ENCODE measurements around the gene TFDP2. TPM values are rescaled to one million over a fixed set of nuclear protein-coding genes. Genes with fewer than 3 reads are reported as not detected.
"Not testable (repeated sequence)": the region's sequence is repeated elsewhere in the genome, so short reads cannot be mapped to it uniquely, and the experiment has no call there.

The TFDP2 gene
- total and polyA plus RNA-seq, 3 experiments from 2014 or later = 22.6 to 38.3 (median 31.0) TPM

GRCh38 chr3:142144587-142144986 is 4.8 kb downstream of the TFDP2 start:
- Mint-ChIP-seq H3K36me3 (peaks cover 4 to 11% (median 11%) of the 10 kb centered on the region in 3 donors), H3K4me1 (peaks cover 33 to 46% (median 33%) of the 10 kb centered on the region in 3 donors), H3K27ac (peak overlapping the region in 1 of 8 donors; percentile 68), H3K4me3 (peak overlapping the region in 1 of 7 donors; percentile 23)
- H3K9me3 ChIP-seq (ENCODE audit: low read length); H3K36me3 ChIP-seq (ENCODE audit: insufficient read depth, low read length); CTCF ChIA-PET; H3K27me3 ChIP-seq (ENCODE audit: insufficient read depth, low read length, poor library complexity, severe bottlenecking); H3K27ac ChIP-seq (ENCODE audit: low read depth, low read length); H3K4me3 ChIP-seq (ENCODE audit: low read length); POLR2A ChIA-PET; H3K9me3 Mint-ChIP-seq; DNase-seq; H3K27me3 Mint-ChIP-seq: not testable (repeated sequence)
- peaks cover 15% of the 10 kb centered on the region for H3K4me1 ChIP-seq (ENCODE audit: insufficient read depth, low read length)

GRCh38 chr3:142140608-142141285 is 8.6 kb downstream of the TFDP2 start:
- H3K27me3 Mint-ChIP-seq; H3K27ac Mint-ChIP-seq; H3K27me3 ChIP-seq (ENCODE audit: insufficient read depth, low read length, poor library complexity, severe bottlenecking); DNase-seq; H3K4me3 Mint-ChIP-seq; H3K4me3 ChIP-seq (ENCODE audit: low read length); H3K9me3 ChIP-seq (ENCODE audit: low read length); H3K27ac ChIP-seq (ENCODE audit: low read depth, low read length); H3K36me3 ChIP-seq (ENCODE audit: insufficient read depth, low read length); H3K9me3 Mint-ChIP-seq; CTCF ChIA-PET; H3K4me1 ChIP-seq (ENCODE audit: insufficient read depth, low read length); POLR2A ChIA-PET: not testable (repeated sequence)
- Mint-ChIP-seq H3K36me3 (peaks cover 5 to 18% (median 14%) of the 10 kb centered on the region in 3 donors), H3K4me1 (peaks cover 7 to 21% (median 16%) of the 10 kb centered on the region in 3 donors)

DNA sequence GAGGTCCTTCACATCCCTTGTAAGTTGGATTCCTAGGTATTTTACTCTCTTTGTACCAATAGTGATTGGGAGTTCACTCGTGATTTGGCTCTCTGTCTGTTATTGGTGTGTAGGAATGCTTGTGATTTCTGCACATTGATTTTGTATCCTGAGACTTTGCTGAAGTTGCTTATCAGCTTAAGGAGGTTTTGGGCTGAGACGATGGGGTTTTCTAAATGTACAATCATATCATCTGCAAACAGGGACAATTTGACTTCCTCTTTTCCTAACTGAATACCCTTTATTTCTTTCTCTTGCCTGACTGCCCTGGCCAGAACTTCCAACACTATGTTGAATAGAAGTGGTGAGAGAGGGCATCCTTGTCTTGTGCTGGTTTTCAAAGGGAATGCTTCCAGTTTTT is 12.3 kb downstream of the TFDP2 start:
- CTCF ChIA-PET, POLR2A ChIA-PET: not testable (repeated sequence)

DNA sequence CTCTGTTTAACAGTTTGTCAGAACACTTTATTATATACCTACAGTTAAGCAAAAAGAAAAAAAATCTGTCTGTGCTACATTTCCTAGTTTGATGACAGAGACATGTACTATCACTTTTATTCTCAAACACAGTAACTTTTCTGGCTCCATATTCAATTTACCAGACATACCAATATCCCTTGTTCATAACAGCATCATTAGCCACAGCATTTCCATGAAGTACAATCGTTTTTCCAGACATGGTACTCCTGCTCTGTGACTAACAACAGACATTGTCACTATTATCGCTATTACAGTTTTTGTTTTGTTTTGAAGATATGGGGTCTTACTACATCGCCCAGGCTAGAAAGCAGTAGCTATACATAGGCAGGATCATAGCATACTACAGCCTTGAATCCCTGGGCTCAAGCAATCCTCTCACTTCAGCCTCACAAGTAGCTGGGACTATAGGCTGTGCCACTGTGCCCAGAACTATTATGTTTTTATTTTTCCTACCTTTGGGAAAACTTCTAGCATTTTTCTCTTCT is 14.5 kb downstream of the TFDP2 start:
- Histone ChIP-seq H3K9me3 (ENCODE audit: low read length) (no peaks in the 10 kb centered on the region), H3K27ac (ENCODE audit: low read depth, low read length) (no peak overlapping the region), H3K4me3 (ENCODE audit: low read length) (no peak overlapping the region), H3K27me3 (ENCODE audit: insufficient read depth, low read length, poor library complexity, severe bottlenecking) (no peaks in the 10 kb centered on the region), H3K4me1 (ENCODE audit: insufficient read depth, low read length) (no peaks in the 10 kb centered on the region), H3K36me3 (ENCODE audit: insufficient read depth, low read length) (no peaks in the 10 kb centered on the region)
- ChIA-PET POLR2A (no interaction called here), CTCF (no interaction called here)
- peak overlapping the region in 5 of 8 donors; percentile 10 to 66 (median 37) for H3K27ac Mint-ChIP-seq
- DNase-seq = no peak
- H3K27me3 Mint-ChIP-seq = peaks cover 0 to 2% of the 10 kb centered on the region in 2 donors
- H3K4me3 Mint-ChIP-seq = no peak overlapping the region
- H3K9me3 Mint-ChIP-seq = no peaks in the 10 kb centered on the region
- H3K36me3 Mint-ChIP-seq = peaks cover 5 to 10% (median 8%) of the 10 kb centered on the region in 3 donors
- peaks cover 8 to 10% (median 9%) of the 10 kb centered on the region in 3 donors for H3K4me1 Mint-ChIP-seq

More for the DNA sequence above, 12.3 kb downstream of the TFDP2 start:
- H3K4me1 Mint-ChIP-seq; H3K36me3 ChIP-seq (ENCODE audit: insufficient read depth, low read length); DNase-seq; H3K27me3 Mint-ChIP-seq; H3K4me3 ChIP-seq (ENCODE audit: low read length); H3K9me3 Mint-ChIP-seq; H3K9me3 ChIP-seq (ENCODE audit: low read length); H3K4me1 ChIP-seq (ENCODE audit: insufficient read depth, low read length); H3K27ac ChIP-seq (ENCODE audit: low read depth, low read length); H3K27me3 ChIP-seq (ENCODE audit: insufficient read depth, low read length, poor library complexity, severe bottlenecking): not testable (repeated sequence)
- H3K4me3 Mint-ChIP-seq = peak overlapping the region in 1 of 7 donors; percentile 27
- peak overlapping the region in 1 of 8 donors; percentile 82 for H3K27ac Mint-ChIP-seq
- H3K36me3 Mint-ChIP-seq = peaks cover 5 to 14% (median 6%) of the 10 kb centered on the region in 3 donors

DNA sequence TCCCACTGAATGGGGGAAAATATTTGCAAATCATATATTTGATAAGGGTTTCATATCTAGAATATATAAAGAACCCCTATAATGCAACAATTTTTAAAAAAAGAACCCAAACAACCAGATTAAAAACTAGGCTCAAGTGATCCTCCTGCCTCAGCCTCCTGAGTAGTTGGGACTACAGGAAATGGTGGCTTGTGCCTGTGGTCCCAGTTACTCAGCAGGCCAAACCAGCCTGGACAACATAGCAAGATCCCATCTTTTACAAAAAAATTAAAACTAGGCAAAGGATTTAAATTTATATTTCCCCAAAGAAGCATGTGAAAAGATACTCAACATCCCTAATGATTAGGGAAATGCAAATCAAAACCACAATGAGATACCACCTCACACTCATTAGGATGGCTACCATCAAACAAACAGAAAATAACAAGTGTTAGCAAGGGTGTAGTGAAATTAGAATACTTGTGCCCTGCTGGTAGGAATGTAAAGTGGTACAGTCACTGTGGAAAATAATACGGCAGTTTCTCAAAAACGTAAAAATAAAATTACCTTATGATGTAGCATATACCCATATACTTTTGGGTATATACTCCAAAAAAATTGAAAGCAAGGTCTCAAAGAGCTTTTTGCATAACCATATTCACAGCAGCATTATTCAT is 19.7 kb downstream of the TFDP2 start:
- no peaks in the 10 kb centered on the region for H3K9me3 Mint-ChIP-seq
- Histone ChIP-seq H3K27me3 (ENCODE audit: insufficient read depth, low read length, poor library complexity, severe bottlenecking) (no peaks in the 10 kb centered on the region), H3K9me3 (ENCODE audit: low read length) (no peaks in the 10 kb centered on the region), H3K27ac (ENCODE audit: low read depth, low read length) (no peak overlapping the region), H3K4me3 (ENCODE audit: low read length) (no peak overlapping the region), H3K4me1 (ENCODE audit: insufficient read depth, low read length) (no peaks in the 10 kb centered on the region), H3K36me3 (ENCODE audit: insufficient read depth, low read length) (no peaks in the 10 kb centered on the region)
- no peaks in the 10 kb centered on the region for H3K27me3 Mint-ChIP-seq
- H3K27ac Mint-ChIP-seq = peak overlapping the region in 1 of 8 donors; percentile 48
- DNase-seq = no peak
- ChIA-PET CTCF (interaction anchor here (1.1 kb wide), 1 partner anchor 151 kb away, joined by 5 read pairs; no protein-coding TSS in a partner anchor), POLR2A (no interaction called here)
- H3K4me1 Mint-ChIP-seq = peaks cover 11 to 24% (median 13%) of the 10 kb centered on the region in 3 donors
- H3K36me3 Mint-ChIP-seq = peaks cover 1 to 5% (median 3%) of the 10 kb centered on the region in 3 donors
- H3K4me3 Mint-ChIP-seq = no peak overlapping the region

GRCh38 chr3:142127941-142128658 is 21.2 kb downstream of the TFDP2 start:
- Histone ChIP-seq H3K9me3 (ENCODE audit: low read length) (no peaks in the 10 kb centered on the region), H3K4me1 (ENCODE audit: insufficient read depth, low read length) (no peaks in the 10 kb centered on the region), H3K36me3 (ENCODE audit: insufficient read depth, low read length) (no peaks in the 10 kb centered on the region), H3K4me3 (ENCODE audit: low read length) (no peak overlapping the region), H3K27me3 (ENCODE audit: insufficient read depth, low read length, poor library complexity, severe bottlenecking) (no peaks in the 10 kb centered on the region), H3K27ac (ENCODE audit: low read depth, low read length) (no peak overlapping the region)
- Mint-ChIP-seq H3K4me1 (peaks cover 10 to 21% (median 12%) of the 10 kb centered on the region in 3 donors), H3K27ac (peak overlapping the region in 5 of 8 donors; percentile 6 to 68 (median 35)), H3K4me3 (peak overlapping the region in 1 of 7 donors; percentile 11), H3K36me3 (peaks cover 1 to 5% (median 3%) of the 10 kb centered on the region in 3 donors), H3K9me3 (no peaks in the 10 kb centered on the region), H3K27me3 (no peaks in the 10 kb centered on the region)
- POLR2A ChIA-PET = no interaction called here
- CTCF ChIA-PET = interaction anchor here (1.1 kb wide), 1 partner anchor 152 kb away, joined by 5 read pairs; no protein-coding TSS in a partner anchor
- no peak for DNase-seq

GRCh38 chr3:142124243-142124642 is 25.1 kb downstream of the TFDP2 start:
- no peaks in the 10 kb centered on the region for H3K9me3 ChIP-seq (ENCODE audit: low read length)
- no peak overlapping the region for H3K27ac ChIP-seq (ENCODE audit: low read depth, low read length)
- no peak overlapping the region for H3K4me3 ChIP-seq (ENCODE audit: low read length)
- ChIA-PET CTCF (interaction anchor here (3.4 kb wide), 1 partner anchor 155 kb away, joined by 20 read pairs; no protein-coding TSS in a partner anchor), POLR2A (no interaction called here)
- no peak overlapping the region for H3K27ac Mint-ChIP-seq
- H3K4me3 Mint-ChIP-seq = no peak overlapping the region
- H3K4me1 Mint-ChIP-seq = peaks cover 8 to 12% (median 9%) of the 10 kb centered on the region in 3 donors
- DNase-seq = no peak
- H3K36me3 Mint-ChIP-seq = peaks cover 0 to 2% (median 0%) of the 10 kb centered on the region in 3 donors
- no peaks in the 10 kb centered on the region for H3K9me3 Mint-ChIP-seq
- H3K36me3 ChIP-seq (ENCODE audit: insufficient read depth, low read length) = no peaks in the 10 kb centered on the region
- no peaks in the 10 kb centered on the region for H3K4me1 ChIP-seq (ENCODE audit: insufficient read depth, low read length)
- no peaks in the 10 kb centered on the region for H3K27me3 ChIP-seq (ENCODE audit: insufficient read depth, low read length, poor library complexity, severe bottlenecking)
- H3K27me3 Mint-ChIP-seq = no peaks in the 10 kb centered on the region
